NCI-H1048 (cell line): ENCODE data around the gene HAUS3.

Source experiments
- DNase-seq: peaks from one replicate; lab custom pipeline; 2025; lab: John Stamatoyannopoulos, UW

The HAUS3 gene, protein sequence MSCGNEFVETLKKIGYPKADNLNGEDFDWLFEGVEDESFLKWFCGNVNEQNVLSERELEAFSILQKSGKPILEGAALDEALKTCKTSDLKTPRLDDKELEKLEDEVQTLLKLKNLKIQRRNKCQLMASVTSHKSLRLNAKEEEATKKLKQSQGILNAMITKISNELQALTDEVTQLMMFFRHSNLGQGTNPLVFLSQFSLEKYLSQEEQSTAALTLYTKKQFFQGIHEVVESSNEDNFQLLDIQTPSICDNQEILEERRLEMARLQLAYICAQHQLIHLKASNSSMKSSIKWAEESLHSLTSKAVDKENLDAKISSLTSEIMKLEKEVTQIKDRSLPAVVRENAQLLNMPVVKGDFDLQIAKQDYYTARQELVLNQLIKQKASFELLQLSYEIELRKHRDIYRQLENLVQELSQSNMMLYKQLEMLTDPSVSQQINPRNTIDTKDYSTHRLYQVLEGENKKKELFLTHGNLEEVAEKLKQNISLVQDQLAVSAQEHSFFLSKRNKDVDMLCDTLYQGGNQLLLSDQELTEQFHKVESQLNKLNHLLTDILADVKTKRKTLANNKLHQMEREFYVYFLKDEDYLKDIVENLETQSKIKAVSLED

DNA sequence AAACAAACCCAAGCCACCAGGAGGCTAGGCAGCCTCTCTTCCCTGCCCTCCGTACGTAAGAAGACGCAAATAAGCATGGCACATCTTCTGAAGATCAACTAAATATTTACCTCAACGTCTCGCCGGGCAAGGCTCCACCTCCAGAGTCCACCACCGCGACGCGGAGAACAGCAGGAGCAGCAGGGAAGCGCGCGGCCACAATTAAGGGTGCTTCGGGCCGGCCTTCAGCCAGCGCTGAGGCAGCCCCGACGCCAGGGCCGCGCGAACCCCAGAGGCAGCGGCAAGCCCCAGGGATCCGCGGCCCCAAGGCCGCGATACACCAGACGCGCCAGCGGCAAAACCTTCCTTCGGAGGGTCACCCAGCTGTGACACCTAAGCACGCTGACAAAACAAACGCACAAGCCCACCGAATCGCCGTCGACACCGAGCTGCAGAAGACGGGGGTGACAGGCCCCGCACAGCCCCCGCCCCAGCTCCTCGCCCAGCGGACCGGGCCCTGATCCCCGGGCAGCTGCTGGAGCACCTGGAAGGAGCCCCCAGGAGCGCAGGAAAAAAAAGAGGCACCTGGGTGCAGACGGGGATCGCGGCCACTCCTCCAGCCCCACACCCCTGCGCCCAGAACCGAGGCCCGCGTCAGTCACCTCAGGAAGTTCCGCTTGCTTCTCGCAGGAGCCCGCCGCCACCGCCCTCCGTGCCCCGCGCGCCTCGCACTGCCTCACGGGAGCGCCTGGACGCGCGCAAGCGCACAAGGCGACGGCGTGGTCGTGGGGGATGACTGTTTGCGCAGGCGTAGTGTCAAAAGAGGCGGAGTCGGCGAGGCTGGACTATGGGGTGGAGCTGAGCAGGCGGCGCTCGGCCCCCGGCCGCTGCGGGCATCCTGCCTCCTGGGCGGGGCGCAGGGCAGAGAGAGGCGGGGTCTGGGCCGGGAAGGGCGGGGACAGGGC is at the start of gene HAUS3, which contains the start of gene POLN:
Gene HAUS3 (minus strand): TSS at position 712 of the 944 bp plus-strand sequence. CDS start 1,175 bp downstream, outside the sequence.
Gene POLN (minus strand): TSS at position 712 of the 944 bp plus-strand sequence. CDS start 12,890 bp downstream, outside the sequence.
- peak; percentile 90 for DNase-seq

DNA sequence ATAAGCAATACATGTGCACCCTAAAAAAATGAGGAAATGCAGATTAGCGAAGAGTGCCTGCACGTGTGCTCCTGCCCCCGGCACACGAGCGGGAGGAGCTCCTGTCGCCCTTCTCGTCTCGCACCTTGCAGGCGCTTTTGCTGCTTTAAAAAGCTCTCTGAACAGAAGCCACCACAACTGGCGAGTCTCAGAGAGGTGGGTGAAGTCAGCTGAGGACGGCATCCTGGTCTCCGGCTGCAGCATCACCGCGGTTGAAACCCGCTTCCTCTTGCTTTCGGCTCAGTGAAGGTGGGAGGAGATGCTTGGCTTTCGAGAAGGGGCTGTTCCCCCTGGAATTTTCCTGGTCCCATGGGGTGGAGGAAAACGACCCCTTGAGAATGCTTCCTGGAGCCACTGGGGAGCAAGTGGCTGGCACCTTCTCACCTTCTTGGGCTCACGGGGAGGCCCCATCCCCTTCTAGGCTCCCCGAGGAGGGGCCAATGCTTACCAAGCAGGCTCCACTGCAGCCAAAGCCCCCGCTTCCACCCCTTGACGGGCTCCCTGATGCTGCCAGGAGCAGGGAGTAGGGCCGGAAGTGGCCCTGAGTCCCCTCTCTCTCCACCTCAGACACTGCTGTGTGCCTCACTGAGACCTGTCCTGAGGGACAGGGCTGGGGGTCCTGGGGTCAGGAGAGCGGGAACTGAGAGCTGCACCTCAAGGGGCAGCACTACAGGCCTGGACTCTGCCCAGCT is 49.2 kb upstream of the HAUS3 start:
- DNase-seq, result no peak

DNA sequence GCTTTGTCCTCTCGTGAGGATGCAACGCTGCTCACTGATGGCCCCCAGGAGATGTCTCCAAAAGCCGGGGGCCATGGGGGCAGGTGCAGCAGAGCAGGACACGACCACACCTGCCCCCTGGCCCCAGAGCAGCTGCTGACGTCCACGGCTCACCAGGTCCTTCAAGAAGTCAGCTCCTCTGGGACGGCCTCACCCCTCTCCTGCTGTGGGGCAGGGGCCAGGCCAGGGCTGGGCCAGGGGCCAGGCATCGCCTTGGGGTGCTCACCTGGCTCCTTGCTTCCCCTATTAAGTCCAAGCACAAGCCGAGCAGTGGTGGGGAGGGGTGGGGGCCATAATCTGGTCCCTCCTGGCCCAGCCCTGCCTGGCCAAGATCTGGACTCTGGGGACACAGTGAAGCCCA is 48.6 kb upstream of the HAUS3 start:
- no peak for DNase-seq

DNA sequence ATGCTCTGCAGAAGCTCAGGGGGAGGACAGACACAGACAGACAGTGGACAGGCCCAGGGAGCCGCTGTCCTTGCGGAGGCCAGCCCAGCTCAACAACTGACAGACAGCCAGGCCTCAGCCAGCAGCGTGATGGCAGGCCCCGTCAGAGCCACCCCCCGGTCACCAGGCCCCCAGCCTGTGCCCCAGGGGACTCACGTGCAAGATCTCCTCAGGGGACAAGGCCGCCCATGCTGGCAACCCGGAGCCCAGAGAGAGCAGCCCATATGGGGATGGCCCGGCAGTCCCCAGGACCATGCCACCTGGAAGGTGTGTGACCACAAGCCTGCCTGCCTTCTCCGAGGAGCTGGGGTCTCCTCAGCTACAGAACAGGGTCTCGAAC is 48.0 kb upstream of the HAUS3 start:
- DNase-seq, result no peak

DNA sequence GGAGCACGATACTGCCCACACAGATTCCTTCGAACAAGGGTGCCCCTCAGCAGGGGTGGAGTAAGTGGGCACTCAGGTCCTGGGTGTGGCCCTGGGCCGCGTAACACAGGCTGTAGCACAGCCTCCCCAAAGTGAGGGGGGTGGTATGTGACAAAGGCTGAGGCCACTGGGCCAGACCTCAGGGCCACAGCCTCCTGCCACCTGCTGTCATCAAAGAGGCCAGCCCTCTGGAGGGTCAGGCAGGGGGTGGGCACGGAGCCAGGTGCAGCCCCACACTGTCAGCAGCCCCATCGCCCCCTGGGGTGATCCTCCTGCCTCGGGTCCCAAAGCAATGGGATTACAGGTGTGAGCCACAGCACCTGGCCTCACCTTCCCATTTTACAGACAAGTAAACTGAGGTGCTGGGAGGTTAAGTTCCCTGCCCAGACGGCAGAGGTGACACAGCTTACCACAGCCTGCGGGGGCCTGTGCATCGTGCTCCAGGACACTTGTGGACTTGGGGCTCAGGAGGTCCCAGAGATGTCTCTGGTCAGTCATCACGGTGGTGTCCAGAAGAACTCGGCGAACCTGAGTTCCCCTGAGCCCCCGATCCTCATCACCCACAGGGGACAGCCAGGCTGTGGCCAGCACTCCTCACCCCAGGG is 47.5 kb upstream of the HAUS3 start:
- DNase-seq, result no peak

DNA sequence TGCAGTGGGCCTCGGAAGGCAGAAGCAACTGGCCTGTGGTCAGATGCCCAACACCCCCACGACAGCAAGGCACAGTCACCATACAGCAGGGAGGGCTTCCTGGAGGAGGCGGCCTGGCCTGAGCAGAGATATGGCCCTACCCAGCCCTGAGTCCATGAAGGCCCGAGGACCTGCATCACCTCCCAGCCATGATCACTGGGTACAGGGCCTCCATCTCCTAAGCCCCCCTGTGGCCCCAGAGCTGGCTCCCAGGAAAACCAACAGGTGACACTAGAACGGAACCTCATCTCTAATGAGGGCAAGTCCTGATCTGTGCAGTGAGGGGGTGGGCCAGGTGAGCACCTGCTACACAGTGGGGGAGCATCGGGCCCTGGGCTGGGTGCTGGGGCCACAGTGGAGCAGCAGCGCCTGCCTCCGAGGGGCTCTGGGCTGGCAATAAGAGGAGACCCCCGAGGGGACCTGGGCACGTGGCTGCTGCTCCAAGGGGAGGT is 46.2 kb upstream of the HAUS3 start:
- DNase-seq, result no peak

DNA sequence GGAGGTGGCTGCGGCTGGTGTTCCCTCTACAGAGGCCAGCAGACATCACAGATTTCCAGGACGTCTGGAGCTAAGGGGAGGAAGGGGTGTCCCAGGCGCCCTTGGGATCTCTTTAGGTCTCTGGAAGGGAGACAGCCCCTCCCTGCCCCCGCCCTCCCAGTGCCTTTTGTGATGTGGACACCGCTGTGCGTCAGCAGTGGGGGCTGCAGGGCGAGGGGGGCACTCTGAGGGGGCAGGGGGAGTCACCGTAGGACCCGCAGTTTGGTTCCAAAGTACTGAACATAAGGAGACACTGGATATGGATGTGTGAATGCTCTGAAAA is 45.6 kb upstream of the HAUS3 start:
- DNase-seq, result no peak

DNA sequence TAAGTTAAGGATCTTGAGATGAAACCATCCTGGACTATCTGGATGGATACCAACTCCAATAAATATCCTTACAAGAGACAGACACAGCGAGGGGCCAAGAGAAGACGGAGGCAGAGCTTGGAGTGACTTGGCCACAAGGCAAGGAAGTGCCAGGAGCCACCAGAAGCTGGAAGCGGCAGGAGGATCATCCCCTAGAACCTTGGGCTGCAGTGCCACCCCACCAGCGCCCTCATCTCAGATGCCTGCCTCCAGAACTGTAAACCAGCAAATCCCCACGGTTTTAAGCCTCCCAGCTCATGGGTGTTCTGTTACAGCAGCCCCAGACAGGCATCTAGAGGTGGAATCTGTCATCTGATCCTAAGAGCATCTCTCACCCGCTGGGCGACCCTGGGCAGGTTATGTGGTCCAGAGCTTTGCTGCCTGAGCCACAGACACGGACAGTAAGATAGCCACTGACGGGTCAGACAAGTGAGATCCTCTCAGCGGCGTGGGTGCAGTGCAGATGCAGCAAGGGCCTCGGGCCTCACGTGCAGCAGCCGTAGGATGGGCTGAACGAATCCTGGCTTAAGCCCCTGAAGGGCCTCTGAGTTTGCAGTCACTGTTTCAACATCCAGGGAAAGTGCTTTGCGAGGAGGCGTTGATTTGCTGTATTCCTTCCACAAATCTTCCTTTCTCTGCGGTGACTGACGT is 45.1 kb upstream of the HAUS3 start:
- DNase-seq, result no peak

DNA sequence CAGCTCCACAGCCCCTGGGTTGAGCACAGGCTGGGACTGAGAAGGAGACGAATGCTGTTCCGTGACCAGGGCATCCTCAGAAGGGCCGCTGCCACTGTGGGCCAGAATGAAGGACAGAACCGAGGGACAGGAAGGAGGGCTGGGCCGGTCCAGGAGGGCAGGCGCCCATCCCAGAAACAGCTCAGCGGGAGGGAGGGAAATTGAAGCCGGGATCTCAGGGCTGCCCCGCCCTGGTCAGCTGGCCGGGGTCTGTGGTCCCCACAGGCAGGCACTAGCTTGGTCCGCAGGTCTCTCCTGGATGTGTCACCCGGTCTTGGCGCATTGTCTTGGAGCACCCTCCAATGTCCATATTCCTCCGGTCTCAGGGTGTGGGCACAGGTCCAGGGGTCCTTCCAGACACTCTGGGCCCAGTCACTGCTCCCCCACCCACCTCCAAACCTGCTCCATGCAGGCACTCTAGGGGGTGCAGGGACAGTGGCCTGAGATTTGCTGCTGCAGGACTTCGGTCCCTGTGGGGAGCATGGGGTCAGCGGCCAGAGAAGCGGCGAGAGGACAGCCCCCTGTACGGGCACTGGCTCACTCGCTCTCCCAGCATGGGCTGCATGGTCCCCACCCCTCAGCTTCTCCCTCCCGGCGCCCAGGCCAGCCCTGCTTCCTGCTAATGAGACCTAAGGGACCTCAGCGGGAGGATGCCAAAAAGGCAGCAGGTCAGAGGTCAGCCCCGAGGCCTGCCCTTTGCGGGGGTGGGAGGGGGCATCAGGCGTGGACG is 43.9 kb upstream of the HAUS3 start:
- no peak for DNase-seq

DNA sequence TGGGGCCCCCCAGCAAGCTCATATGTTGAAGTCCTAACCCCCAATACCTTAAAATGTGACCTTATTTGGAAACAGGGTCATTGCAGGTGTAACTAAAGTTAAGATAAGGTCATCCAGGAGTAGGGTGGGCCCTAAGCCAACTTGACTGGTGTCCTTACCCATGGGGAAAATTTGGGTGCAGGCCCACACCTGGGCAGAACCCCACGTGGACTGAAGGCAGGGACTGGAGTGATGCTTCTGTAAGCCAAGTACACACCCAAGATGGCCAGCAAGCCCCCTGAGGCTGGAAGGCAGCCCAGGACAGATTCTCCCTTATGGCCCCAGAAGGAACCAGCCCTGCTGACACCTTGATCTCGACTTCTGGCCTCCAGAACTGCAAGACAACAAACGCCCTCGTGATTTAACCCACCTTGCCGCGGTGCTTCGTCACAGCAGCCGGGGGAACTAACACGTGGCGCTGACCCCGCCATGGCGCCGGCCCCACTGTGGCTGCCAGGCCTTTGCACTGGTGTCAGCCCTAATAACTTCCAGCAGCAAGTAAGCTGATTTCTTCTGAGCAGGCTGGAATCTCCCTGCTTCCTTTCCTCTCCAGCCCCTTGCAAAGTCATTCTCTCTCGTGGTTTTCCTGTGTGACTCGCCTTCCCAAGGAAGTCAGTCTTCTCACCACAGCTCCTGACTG is 43.2 kb upstream of the HAUS3 start:
- DNase-seq, result no peak

DNA sequence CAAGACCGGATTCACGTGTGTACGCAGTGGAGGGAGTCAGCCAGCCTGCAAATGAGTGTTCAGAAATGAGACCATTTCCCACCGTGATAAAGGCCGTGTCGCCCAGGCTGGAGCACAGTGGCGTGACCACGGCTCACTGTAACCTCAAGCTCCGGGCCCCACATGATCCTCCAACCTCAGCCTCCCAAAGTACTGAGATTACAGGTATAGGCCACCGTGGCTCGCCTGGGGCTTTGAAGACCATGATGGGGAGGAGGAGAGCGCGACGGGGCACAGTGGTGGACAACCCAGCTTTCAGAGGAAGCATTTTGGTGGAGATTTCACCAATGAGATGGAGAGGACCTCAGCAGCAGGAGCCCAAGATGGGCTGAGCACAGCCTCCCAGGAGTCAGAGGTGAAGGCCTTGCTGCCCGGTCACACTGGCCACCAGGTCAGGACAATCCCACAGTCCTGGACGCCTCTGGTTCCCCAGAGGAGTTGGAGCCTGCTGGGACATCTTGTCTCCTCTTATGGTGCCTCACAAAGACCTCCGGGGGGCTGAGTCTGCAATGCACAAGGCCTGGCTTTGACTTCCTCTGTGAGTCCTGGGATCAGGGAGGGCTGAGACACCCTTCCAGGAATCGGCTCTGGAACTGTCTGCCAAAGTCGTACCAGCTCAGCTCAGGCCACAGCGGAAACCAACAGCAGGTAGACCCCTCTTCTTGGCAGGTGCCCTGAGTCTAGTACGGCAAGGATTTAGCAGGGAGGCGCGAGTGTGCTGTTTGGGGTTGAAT is 42.4 kb upstream of the HAUS3 start:
- DNase-seq, result no peak

DNA sequence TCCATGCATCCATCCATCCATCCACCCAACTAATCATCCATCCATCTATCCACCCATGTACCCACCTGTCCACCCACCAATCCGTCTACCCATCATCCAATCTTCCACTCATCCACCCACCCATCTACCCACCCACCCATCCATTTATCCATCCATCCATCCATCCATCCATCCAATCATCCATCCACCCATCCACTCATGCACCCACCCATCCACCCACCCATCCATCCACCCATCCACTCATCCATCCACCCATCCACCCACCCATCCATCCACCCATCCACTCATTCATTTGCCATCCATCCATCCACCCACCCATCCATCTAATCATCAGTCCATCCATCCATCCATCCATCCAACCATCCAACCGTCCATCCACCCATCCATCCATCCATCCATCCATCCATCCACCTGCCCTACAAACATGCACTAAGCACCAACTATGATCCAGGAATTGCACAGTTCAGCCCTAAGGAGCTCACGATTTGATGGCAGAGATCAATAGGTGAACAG is 41.3 kb upstream of the HAUS3 start:
- DNase-seq, result no peak

DNA sequence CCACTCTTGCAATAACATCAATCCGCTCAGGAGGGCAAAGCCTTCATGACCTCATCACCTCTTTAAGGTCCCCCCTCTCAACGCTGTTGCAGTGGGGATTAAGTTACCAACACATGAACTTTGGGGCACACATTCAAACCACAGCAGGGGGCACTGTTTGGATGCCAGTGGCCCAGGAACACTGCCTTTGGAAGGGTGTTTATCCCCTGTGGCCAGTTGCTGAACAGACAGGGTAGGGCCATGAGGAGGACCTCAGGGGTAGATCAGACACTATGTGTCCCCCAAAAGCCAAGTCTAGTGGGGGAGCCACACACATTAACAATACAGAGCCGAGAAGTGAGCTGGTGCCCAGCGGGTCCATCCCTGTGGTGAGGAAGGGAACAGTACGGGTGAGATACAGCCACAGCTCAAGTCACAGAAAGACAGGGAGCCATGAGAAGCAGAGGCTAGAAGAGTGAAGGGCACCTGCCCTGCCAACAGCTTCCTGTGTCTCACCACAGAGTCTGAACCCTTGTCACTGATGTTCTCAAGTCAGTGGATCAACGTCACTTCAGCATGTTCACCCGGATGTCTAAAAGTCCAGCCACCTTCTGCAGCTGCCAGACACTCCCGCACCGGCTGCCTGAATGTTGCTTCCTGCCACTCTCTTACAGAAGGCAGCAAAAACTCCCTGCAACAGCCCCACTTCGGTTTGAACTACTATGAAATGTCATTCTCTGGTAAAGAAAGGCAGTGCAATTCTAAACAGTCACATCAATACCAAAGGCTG is 39.8 kb upstream of the HAUS3 start:
- DNase-seq, result no peak

DNA sequence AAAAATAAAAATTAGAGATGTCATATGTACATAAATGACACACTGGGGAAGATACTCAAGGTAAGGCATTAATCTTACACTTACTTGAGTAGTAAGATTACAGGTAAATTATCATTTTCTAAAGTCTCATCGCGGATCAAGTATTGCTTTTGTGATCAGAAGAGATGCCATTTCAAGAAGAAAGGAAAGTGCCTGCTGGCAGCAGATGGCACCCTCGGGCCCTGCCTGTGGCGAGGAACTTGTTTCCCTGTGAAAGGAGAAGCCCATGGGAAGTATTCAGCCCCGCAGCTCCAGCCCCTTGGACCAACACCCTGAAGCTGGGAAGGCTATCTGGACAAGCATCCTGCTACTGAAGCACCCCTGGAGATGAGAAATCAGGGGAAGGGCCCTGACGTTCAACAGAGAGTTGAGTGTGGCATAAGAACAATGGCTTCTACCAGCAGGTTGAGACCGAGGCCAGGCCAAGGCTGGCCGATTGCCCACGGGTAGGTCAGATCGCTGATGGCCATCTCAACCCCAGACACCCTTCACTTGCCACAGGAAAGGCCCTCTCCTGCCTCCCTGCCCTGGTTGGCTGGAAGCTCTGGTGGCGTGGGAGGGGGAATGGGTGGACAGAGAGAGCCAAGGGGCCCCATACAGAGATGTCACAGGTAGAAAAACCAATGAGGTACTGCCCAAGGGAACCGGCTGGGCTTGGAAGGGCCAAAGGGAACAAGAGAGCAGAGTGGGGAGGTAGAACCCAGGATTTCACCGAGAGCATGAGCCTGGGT is 38.8 kb upstream of the HAUS3 start:
- no peak for DNase-seq

DNA sequence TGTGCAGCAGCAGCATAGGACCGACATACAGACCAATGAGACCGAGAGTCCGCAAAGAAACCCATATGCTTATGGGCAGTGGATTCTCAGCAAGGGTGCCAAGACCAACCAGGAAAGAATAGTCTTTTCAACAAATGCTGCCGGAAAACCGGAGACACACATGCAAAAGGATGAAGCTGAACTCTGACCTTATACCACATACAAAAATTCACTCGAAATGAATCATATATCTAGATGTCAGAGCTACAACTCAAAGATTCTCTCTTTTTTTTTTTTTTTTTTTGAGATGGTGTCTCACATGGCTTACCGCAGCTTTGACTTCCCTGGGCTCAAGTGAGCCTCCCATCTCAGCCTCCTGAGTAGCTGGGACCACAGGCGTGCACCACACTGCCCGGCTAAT is 36.0 kb upstream of the HAUS3 start:
- DNase-seq, result no peak

DNA sequence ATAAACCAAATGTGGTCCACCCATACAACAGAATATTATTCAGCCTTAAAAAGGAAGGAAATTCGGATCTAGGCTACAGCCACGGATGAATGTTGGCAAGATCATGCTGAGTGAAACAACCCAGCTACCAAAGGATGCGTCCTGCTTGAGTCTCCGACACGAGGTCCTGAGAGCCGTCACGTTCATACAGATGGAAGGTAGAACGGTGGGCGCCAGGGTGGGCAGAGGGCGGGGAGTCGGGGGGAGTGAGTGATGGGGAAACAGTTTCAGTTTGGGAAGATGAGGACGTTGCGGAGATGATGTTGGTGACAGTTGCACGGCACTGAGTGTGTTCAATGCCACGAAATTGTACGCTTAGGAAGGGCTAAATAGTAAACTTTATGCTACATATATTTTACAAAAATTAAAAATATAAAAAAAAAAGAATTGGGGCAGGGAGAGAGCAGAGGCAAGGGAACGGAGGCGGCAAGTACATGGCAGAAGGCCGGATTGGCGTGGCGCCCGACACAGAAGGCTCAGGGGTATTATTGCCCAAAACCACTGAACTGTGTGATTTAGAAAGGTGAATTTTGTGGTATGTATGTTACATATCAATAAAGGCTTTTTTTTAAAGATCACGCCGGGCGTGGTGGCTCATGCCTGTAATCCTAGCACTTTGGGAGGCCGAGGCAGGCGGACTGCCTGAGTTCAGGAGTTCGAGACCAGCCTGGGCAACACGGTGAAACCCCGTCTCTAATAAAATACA is 34.8 kb upstream of the HAUS3 start:
- DNase-seq, result no peak
